Neural cell (in vitro differentiated cells): ENCODE measurements around the gene THRB. TPM values are rescaled to one million over a fixed set of nuclear protein-coding genes. Genes with fewer than 3 reads are reported as not detected.

ENCODE experiments used
- H2AFZ ChIP-seq: fragments of 200-600, 300-800 bp; sonication (generic), shearing (Covaris generic); 2 replicates; pipeline ENCODE4 v1.6.0; 2014; ENCODE audit warnings: low read depth, mild to moderate bottlenecking, antibody characterized with exemption, low read length, moderate library complexity
- H3F3A ChIP-seq: fragments of 200-600 bp; shearing (Covaris generic); 2 replicates; pipeline ENCODE4 v1.6.1; 2016; ENCODE audit warnings: mild to moderate bottlenecking, moderate library complexity, mixed read lengths, antibody characterized with exemption, low read length; ENCODE audit not compliant: insufficient read depth, poor library complexity, severe bottlenecking
- H3K27ac ChIP-seq: fragments of 200-600, 300-800 bp; sonication (generic), shearing (Covaris generic); 2 replicates; pipeline ENCODE4 v1.5.1; 2014; ENCODE audit warnings: mild to moderate bottlenecking, low read length, moderate library complexity
- H3K27me3 ChIP-seq: fragments of 300-800, 200-600 bp; sonication (generic), shearing (Covaris generic); 2 replicates; pipeline ENCODE4 v1.6.0; 2014; ENCODE audit warnings: mild to moderate bottlenecking, low read depth, low read length, moderate library complexity; ENCODE audit not compliant: insufficient read depth
- H3K36me3 ChIP-seq: fragments of 300-800, 200-600 bp; sonication (generic), shearing (Covaris generic); 2 replicates; pipeline ENCODE4 v1.5.1; 2014; ENCODE audit warnings: mild to moderate bottlenecking, antibody characterized with exemption, low read length, moderate library complexity; ENCODE audit not compliant: insufficient read depth
- H3K4me2 ChIP-seq: fragments of 300-800, 200-600 bp; sonication (generic), shearing (Covaris generic); 2 replicates; pipeline ENCODE4 v1.6.0; 2014; ENCODE audit warnings: mild to moderate bottlenecking, low read length
- H3K4me3 ChIP-seq: fragments of 300-800, 200-600 bp; sonication (generic), shearing (Covaris generic); 2 replicates; pipeline ENCODE4 v1.5.1; 2014; ENCODE audit warnings: mild to moderate bottlenecking, low read length, moderate library complexity
- H3K79me2 ChIP-seq: fragments of 200-600 bp; shearing (Covaris generic); replicated peaks from 2 replicates; pipeline ENCODE4 v1.6.0; 2014; ENCODE audit warnings: mild to moderate bottlenecking, low read length, moderate library complexity; ENCODE audit not compliant: insufficient read depth
- H3K9ac ChIP-seq: fragments of 300-800, 200-600 bp; sonication (generic), shearing (Covaris generic); 2 replicates; pipeline ENCODE4 v1.6.1; 2016; ENCODE audit warnings: mild to moderate bottlenecking, low read length, mixed read lengths
- H3K9me2 ChIP-seq: fragments of 200-600 bp; shearing (Covaris generic); 2 replicates; pipeline ENCODE4 v1.6.1; 2016; ENCODE audit warnings: mild to moderate bottlenecking, low read length, mixed read lengths; ENCODE audit not compliant: insufficient read depth
- H3K9me3 ChIP-seq: fragments of 200-600, 300-800 bp; sonication (generic), shearing (Covaris generic); 2 replicates; pipeline ENCODE4 v1.6.1; 2016; ENCODE audit warnings: mild to moderate bottlenecking, mixed run types, low read length, moderate library complexity, mixed read lengths
- H4K20me1 ChIP-seq: fragments of 200-600 bp; shearing (Covaris generic); 2 replicates; pipeline ENCODE4 v1.6.1; 2016; ENCODE audit warnings: mild to moderate bottlenecking, mixed run types; ENCODE audit not compliant: insufficient read depth
- EP300 ChIP-seq: fragments of 450-650 bp; conservative IDR thresholded peaks from 2 replicates; pipeline ENCODE4 v1.6.1; 2014; ENCODE audit warnings: antibody characterized with exemption, mild to moderate bottlenecking, moderate library complexity; ENCODE audit not compliant: poor library complexity, severe bottlenecking
- EZH2 ChIP-seq: fragments of 200-600, 300-800 bp; shearing (Covaris generic), sonication (generic); IDR thresholded peaks from 2 replicates; pipeline ENCODE4 v1.6.1; 2014; ENCODE audit warnings: antibody characterized with exemption, low read length, borderline replicate concordance, mild to moderate bottlenecking; ENCODE audit not compliant: insufficient read depth, poor library complexity, severe bottlenecking
- MXI1 ChIP-seq: fragments of 450-650 bp; conservative IDR thresholded peaks from 2 replicates; pipeline ENCODE4 v1.6.1; 2014; ENCODE audit warnings: antibody characterized with exemption, mild to moderate bottlenecking; ENCODE audit not compliant: poor library complexity, severe bottlenecking
- POLR2AphosphoS5 ChIP-seq: IDR thresholded peaks from 2 replicates; pipeline ENCODE4 v1.6.1; 2012
- RAD21 ChIP-seq: fragments of 450-650 bp; conservative IDR thresholded peaks from 2 replicates; pipeline ENCODE4 v1.6.1; 2014; ENCODE audit warnings: antibody characterized with exemption, mild to moderate bottlenecking, moderate library complexity
- SMC3 ChIP-seq: fragments of 450-650 bp; conservative IDR thresholded peaks from 2 replicates; pipeline ENCODE4 v1.6.1; 2014; ENCODE audit warnings: antibody characterized with exemption, mild to moderate bottlenecking, moderate library complexity; ENCODE audit not compliant: poor library complexity
- TAF1 ChIP-seq: IDR thresholded peaks from 2 replicates; pipeline ENCODE4 v1.6.1; 2012; ENCODE audit warnings: low read depth
- polyA plus RNA-seq: library from polyadenylated mRNA; depleted of rRNA; stranded (reverse); fragments of >200 nt; gene quantifications from 2 replicates; pipeline ENCODE4 v1.2.3, GENCODE V29; 2014
- TF ChIP-seq, protein P1 (sequence below): IDR thresholded peaks from 2 replicates; pipeline ENCODE4 v1.6.1; 2012; ENCODE audit warnings: borderline replicate concordance
- TF ChIP-seq, protein P2 (sequence below): fragments of 450-650 bp; IDR thresholded peaks from 2 replicates; pipeline ENCODE4 v1.5.1; 2014; ENCODE audit warnings: antibody characterized with exemption, mild to moderate bottlenecking, moderate library complexity; ENCODE audit not compliant: poor library complexity, severe bottlenecking

THRB gene
- polyA plus RNA-seq, 1 donor from 2014 or later, result 1.7 TPM

DNA sequence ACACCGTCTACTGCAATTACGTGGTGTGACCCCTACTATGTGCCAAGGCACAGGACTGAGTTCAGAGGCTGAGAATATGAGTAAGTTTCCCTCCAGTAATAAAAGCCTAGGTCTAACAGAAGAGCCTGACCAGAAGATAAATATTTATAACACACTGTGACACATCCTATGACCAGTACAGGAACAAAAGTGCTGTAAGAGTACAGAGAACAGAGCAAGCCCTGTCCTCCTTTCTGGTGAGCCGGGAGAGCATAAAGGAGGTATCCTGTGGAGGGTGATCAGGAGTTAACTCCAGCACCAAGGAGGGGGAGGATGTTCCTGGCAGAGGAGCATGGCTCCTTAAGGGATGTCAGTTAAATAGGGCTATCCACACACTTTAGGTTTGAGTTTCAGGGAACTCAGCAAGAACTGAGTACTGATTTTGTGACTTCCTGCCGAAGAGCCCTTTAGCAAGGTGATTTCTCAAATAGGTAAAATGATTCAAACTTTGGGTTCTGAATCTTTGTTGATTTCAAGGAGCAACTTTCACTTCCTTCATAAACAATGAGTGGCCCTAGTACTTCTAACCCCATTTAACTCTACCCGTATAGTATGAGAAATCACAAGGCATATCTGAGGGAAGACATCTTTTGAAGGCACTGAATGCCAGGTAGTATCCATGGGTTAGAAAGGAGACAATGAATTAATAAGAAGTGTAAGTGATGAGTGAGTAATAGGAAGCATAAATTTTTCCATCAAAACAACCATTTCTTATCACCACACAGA lies 198.0 kb downstream of the THRB start:
- Histone ChIP-seq H2AFZ (no peak overlapping the region), H3K9ac (no peak overlapping the region), H4K20me1 (no peaks in the 10 kb centered on the region), H3K4me3 (no peak overlapping the region), H3K9me3 (no peaks in the 10 kb centered on the region), H3K27me3 (no peaks in the 10 kb centered on the region), H3F3A (no peaks in the 10 kb centered on the region), H3K79me2 (no peaks in the 10 kb centered on the region), H3K27ac (no peak overlapping the region), H3K36me3 (no peaks in the 10 kb centered on the region), H3K9me2 (no peaks in the 10 kb centered on the region), H3K4me2 (no peak overlapping the region)
- TF ChIP-seq POLR2AphosphoS5 (no peak), TAF1 (no peak), MXI1 (no peak), SMC3 (no peak), EP300 (no peak), EZH2 (no peak), RAD21 (no peak)
- TF ChIP-seq, protein P1, sequence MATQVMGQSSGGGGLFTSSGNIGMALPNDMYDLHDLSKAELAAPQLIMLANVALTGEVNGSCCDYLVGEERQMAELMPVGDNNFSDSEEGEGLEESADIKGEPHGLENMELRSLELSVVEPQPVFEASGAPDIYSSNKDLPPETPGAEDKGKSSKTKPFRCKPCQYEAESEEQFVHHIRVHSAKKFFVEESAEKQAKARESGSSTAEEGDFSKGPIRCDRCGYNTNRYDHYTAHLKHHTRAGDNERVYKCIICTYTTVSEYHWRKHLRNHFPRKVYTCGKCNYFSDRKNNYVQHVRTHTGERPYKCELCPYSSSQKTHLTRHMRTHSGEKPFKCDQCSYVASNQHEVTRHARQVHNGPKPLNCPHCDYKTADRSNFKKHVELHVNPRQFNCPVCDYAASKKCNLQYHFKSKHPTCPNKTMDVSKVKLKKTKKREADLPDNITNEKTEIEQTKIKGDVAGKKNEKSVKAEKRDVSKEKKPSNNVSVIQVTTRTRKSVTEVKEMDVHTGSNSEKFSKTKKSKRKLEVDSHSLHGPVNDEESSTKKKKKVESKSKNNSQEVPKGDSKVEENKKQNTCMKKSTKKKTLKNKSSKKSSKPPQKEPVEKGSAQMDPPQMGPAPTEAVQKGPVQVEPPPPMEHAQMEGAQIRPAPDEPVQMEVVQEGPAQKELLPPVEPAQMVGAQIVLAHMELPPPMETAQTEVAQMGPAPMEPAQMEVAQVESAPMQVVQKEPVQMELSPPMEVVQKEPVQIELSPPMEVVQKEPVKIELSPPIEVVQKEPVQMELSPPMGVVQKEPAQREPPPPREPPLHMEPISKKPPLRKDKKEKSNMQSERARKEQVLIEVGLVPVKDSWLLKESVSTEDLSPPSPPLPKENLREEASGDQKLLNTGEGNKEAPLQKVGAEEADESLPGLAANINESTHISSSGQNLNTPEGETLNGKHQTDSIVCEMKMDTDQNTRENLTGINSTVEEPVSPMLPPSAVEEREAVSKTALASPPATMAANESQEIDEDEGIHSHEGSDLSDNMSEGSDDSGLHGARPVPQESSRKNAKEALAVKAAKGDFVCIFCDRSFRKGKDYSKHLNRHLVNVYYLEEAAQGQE, result no peak
- TF ChIP-seq, protein P2, sequence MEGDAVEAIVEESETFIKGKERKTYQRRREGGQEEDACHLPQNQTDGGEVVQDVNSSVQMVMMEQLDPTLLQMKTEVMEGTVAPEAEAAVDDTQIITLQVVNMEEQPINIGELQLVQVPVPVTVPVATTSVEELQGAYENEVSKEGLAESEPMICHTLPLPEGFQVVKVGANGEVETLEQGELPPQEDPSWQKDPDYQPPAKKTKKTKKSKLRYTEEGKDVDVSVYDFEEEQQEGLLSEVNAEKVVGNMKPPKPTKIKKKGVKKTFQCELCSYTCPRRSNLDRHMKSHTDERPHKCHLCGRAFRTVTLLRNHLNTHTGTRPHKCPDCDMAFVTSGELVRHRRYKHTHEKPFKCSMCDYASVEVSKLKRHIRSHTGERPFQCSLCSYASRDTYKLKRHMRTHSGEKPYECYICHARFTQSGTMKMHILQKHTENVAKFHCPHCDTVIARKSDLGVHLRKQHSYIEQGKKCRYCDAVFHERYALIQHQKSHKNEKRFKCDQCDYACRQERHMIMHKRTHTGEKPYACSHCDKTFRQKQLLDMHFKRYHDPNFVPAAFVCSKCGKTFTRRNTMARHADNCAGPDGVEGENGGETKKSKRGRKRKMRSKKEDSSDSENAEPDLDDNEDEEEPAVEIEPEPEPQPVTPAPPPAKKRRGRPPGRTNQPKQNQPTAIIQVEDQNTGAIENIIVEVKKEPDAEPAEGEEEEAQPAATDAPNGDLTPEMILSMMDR, result no peak

DNA sequence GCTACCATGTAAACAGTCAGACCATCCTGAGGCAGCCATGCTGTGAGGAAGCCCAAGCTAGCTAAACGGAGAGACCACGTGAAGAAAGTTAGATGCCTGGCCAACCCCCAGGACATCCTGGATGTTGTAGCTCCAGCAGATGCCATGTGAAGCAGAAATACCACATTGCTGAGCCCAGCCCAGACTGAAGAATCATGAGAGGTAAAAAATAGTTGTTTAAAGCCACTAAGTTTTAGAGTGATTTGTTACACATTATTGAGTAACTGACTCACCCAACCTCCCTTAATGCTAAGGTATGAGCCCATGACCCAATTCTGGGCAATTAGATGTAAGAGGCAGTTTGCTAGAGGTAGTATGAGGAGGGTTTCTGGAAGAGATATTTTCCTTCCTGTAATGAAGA lies 200.5 kb downstream of the THRB start:
- no peaks in the 10 kb centered on the region for H4K20me1 ChIP-seq
- H3K9me3 ChIP-seq, result no peaks in the 10 kb centered on the region
- no peaks in the 10 kb centered on the region for H3K27me3 ChIP-seq
- H3K79me2 ChIP-seq, result no peaks in the 10 kb centered on the region
- no peak overlapping the region for H2AFZ ChIP-seq
- no peaks in the 10 kb centered on the region for H3F3A ChIP-seq
- no peaks in the 10 kb centered on the region for H3K9me2 ChIP-seq
- H3K27ac ChIP-seq, result no peak overlapping the region
- no peak overlapping the region for H3K4me2 ChIP-seq
- H3K36me3 ChIP-seq, result no peaks in the 10 kb centered on the region
- H3K9ac ChIP-seq, result no peak overlapping the region
- TF ChIP-seq EP300 (no peak), EZH2 (no peak), TAF1 (no peak), RAD21 (no peak), MXI1 (no peak), POLR2AphosphoS5 (no peak), SMC3 (no peak)
- TF ChIP-seq, protein P2, result no peak
- TF ChIP-seq, protein P1, result no peak
- no peak overlapping the region for H3K4me3 ChIP-seq
